ENCODE results near the gene VEPH1. TPM values are rescaled to one million over a fixed set of nuclear protein-coding genes. Genes with fewer than 3 reads are reported as not detected.

VEPH1 gene
- total RNA-seq, 1 experiment from 2014 or later, result 3.3 TPM

- Histone ChIP-seq H3K36me3 (replicated peaks; ENCODE audit: control insufficient read depth, insufficient read depth, low read length) (no peaks in the 10 kb centered on the region), H3K4me3 (ENCODE audit: insufficient read depth, low read depth, low read length) (no peak overlapping the region)
- no peak for DNase-seq
Observed at GRCh38 chr3:157384031-157384430, 119.2 kb downstream of the VEPH1 start.

GRCh38 chr3:157381606-157382005 is 121.6 kb downstream of the VEPH1 start:
- no peak for DNase-seq
- Histone ChIP-seq H3K27me3 (ENCODE audit: control insufficient read depth, insufficient read depth, low read length) (no peaks in the 10 kb centered on the region), H3K36me3 (replicated peaks; ENCODE audit: control insufficient read depth, insufficient read depth, low read length) (no peaks in the 10 kb centered on the region), H3K4me3 (ENCODE audit: insufficient read depth, low read depth, low read length) (no peak overlapping the region)

More at GRCh38 chr3:157384031-157384430, 119.2 kb downstream of the VEPH1 start:
- no peaks in the 10 kb centered on the region for H3K27me3 ChIP-seq (ENCODE audit: control insufficient read depth, insufficient read depth, low read length)

- H3K4me3 ChIP-seq (ENCODE audit: insufficient read depth, low read depth, low read length), result no peak overlapping the region
- H3K27me3 ChIP-seq (ENCODE audit: control insufficient read depth, insufficient read depth, low read length), result no peaks in the 10 kb centered on the region
- H3K36me3 ChIP-seq (replicated peaks; ENCODE audit: control insufficient read depth, insufficient read depth, low read length), result no peaks in the 10 kb centered on the region
- DNase-seq, result no peak
Observed at GRCh38 chr3:157379525-157380140, 123.6 kb downstream of the VEPH1 start.

GRCh38 chr3:157376603-157377300 is 126.5 kb downstream of the VEPH1 start:
- no peak overlapping the region for H3K4me3 ChIP-seq (ENCODE audit: insufficient read depth, low read depth, low read length)
- H3K36me3 ChIP-seq (replicated peaks; ENCODE audit: control insufficient read depth, insufficient read depth, low read length), result no peaks in the 10 kb centered on the region
- DNase-seq, result no peak
- no peaks in the 10 kb centered on the region for H3K27me3 ChIP-seq (ENCODE audit: control insufficient read depth, insufficient read depth, low read length)

- DNase-seq, result no peak
- Histone ChIP-seq H3K4me3 (ENCODE audit: insufficient read depth, low read depth, low read length) (no peak overlapping the region), H3K27me3 (ENCODE audit: control insufficient read depth, insufficient read depth, low read length) (no peaks in the 10 kb centered on the region), H3K36me3 (replicated peaks; ENCODE audit: control insufficient read depth, insufficient read depth, low read length) (no peaks in the 10 kb centered on the region)
Observed at GRCh38 chr3:157375342-157375986, 127.8 kb downstream of the VEPH1 start.

GRCh38 chr3:157374933-157375332 is 128.3 kb downstream of the VEPH1 start:
- DNase-seq, result no peak
- Histone ChIP-seq H3K27me3 (ENCODE audit: control insufficient read depth, insufficient read depth, low read length) (no peaks in the 10 kb centered on the region), H3K36me3 (replicated peaks; ENCODE audit: control insufficient read depth, insufficient read depth, low read length) (no peaks in the 10 kb centered on the region), H3K4me3 (ENCODE audit: insufficient read depth, low read depth, low read length) (no peak overlapping the region)

- no peak overlapping the region for H3K4me3 ChIP-seq (ENCODE audit: insufficient read depth, low read depth, low read length)
- H3K27me3 ChIP-seq (ENCODE audit: control insufficient read depth, insufficient read depth, low read length), result no peaks in the 10 kb centered on the region
- H3K36me3 ChIP-seq (replicated peaks; ENCODE audit: control insufficient read depth, insufficient read depth, low read length), result no peaks in the 10 kb centered on the region
- DNase-seq, result no peak
Observed at GRCh38 chr3:157373783-157374182, 129.4 kb downstream of the VEPH1 start.

- H3K27me3 ChIP-seq (ENCODE audit: control insufficient read depth, insufficient read depth, low read length), result no peaks in the 10 kb centered on the region
- H3K36me3 ChIP-seq (replicated peaks; ENCODE audit: control insufficient read depth, insufficient read depth, low read length), result no peaks in the 10 kb centered on the region
- no peak for DNase-seq
- no peak overlapping the region for H3K4me3 ChIP-seq (ENCODE audit: insufficient read depth, low read depth, low read length)
Observed at GRCh38 chr3:157370867-157371266, 132.3 kb downstream of the VEPH1 start.

GRCh38 chr3:157369727-157370421 is 133.3 kb downstream of the VEPH1 start:
- no peaks in the 10 kb centered on the region for H3K36me3 ChIP-seq (replicated peaks; ENCODE audit: control insufficient read depth, insufficient read depth, low read length)
- no peak for DNase-seq

GRCh38 chr3:157368171-157368570 is 135.0 kb downstream of the VEPH1 start:
- no peaks in the 10 kb centered on the region for H3K36me3 ChIP-seq (replicated peaks; ENCODE audit: control insufficient read depth, insufficient read depth, low read length)
- no peak for DNase-seq

More at GRCh38 chr3:157369727-157370421, 133.3 kb downstream of the VEPH1 start:
- Histone ChIP-seq H3K4me3 (ENCODE audit: insufficient read depth, low read depth, low read length) (no peak overlapping the region), H3K27me3 (ENCODE audit: control insufficient read depth, insufficient read depth, low read length) (no peaks in the 10 kb centered on the region)

GRCh38 chr3:157363393-157363792 is 139.8 kb downstream of the VEPH1 start:
- DNase-seq, result no peak

More at GRCh38 chr3:157368171-157368570, 135.0 kb downstream of the VEPH1 start:
- Histone ChIP-seq H3K4me3 (ENCODE audit: insufficient read depth, low read depth, low read length) (no peak overlapping the region), H3K27me3 (ENCODE audit: control insufficient read depth, insufficient read depth, low read length) (no peaks in the 10 kb centered on the region)

GRCh38 chr3:157362348-157362747 is 140.9 kb downstream of the VEPH1 start:
- Histone ChIP-seq H3K27me3 (ENCODE audit: control insufficient read depth, insufficient read depth, low read length) (no peaks in the 10 kb centered on the region), H3K4me3 (ENCODE audit: insufficient read depth, low read depth, low read length) (no peak overlapping the region), H3K36me3 (replicated peaks; ENCODE audit: control insufficient read depth, insufficient read depth, low read length) (no peaks in the 10 kb centered on the region)
- no peak for DNase-seq

More at GRCh38 chr3:157363393-157363792, 139.8 kb downstream of the VEPH1 start:
- Histone ChIP-seq H3K4me3 (ENCODE audit: insufficient read depth, low read depth, low read length) (no peak overlapping the region), H3K27me3 (ENCODE audit: control insufficient read depth, insufficient read depth, low read length) (no peaks in the 10 kb centered on the region), H3K36me3 (replicated peaks; ENCODE audit: control insufficient read depth, insufficient read depth, low read length) (no peaks in the 10 kb centered on the region)

- Histone ChIP-seq H3K4me3 (ENCODE audit: insufficient read depth, low read depth, low read length) (no peak overlapping the region), H3K27me3 (ENCODE audit: control insufficient read depth, insufficient read depth, low read length) (no peaks in the 10 kb centered on the region), H3K36me3 (replicated peaks; ENCODE audit: control insufficient read depth, insufficient read depth, low read length) (no peaks in the 10 kb centered on the region)
- no peak for DNase-seq
Observed at GRCh38 chr3:157360044-157360443, 143.2 kb downstream of the VEPH1 start.

- DNase-seq, result no peak
- no peaks in the 10 kb centered on the region for H3K36me3 ChIP-seq (replicated peaks; ENCODE audit: control insufficient read depth, insufficient read depth, low read length)
Observed at GRCh38 chr3:157356541-157356940, 146.7 kb downstream of the VEPH1 start.

More at GRCh38 chr3:157356541-157356940, 146.7 kb downstream of the VEPH1 start:
- Histone ChIP-seq H3K4me3 (ENCODE audit: insufficient read depth, low read depth, low read length) (no peak overlapping the region), H3K27me3 (ENCODE audit: control insufficient read depth, insufficient read depth, low read length) (no peaks in the 10 kb centered on the region)

All from H7 (cell line).